IMR-90 (cell line): ENCODE measurements around the gene SYNPO2. TPM values are rescaled to one million over a fixed set of nuclear protein-coding genes. Genes with fewer than 3 reads are reported as not detected.

ENCODE experiments used
- ATAC-seq: fragments of 200-7000 bp; cut with Tn5 transposase; 2 replicates; pipeline ENCODE4 v1.9.1; 2020; ENCODE audit warnings: low read depth, mild to moderate bottlenecking, moderate library complexity
- BruUV-seq: library from RNA; stranded (reverse); fragments of 400-500 nt; replicated peaks from 2 replicates; lab custom pipeline; 2021; lab: Mats Ljungman, UMichigan
- CTCF ChIA-PET: fragments of 300-600 bp; formaldehyde crosslinking; extraction: SDS; loops from one replicate; lab custom pipeline; 2021; ENCODE audit warnings: antibody characterized with exemption; lab: Yijun Ruan, JAX
- POLR2A ChIA-PET: fragments of 300-600 bp; sonication (Branson Sonifier 250); formaldehyde crosslinking; loops from one replicate; lab custom pipeline; 2022; ENCODE audit warnings: antibody characterized with exemption; ENCODE audit not compliant: unreplicated experiment; lab: Charles Lee
- DNase-seq: peaks from one replicate; pipeline ENCODE4 v3.0.0; 2013
- H2AFZ ChIP-seq: replicated peaks from 2 replicates; pipeline ENCODE3; 2013; ENCODE audit warnings: low read length, mild to moderate bottlenecking; ENCODE audit not compliant: poor library complexity
- H2AK5ac ChIP-seq: 2 replicates; pipeline ENCODE4 v1.6.1; 2013; ENCODE audit warnings: low read depth, low read length, inconsistent platforms
- H2AK9ac ChIP-seq: replicated peaks from 2 replicates; pipeline ENCODE3; 2013; ENCODE audit warnings: mild to moderate bottlenecking, low read depth, low read length, moderate library complexity; ENCODE audit not compliant: poor library complexity
- H2BK120ac ChIP-seq: 2 replicates; pipeline ENCODE4 v1.6.1; 2013; ENCODE audit warnings: low read depth, low read length, inconsistent platforms
- H2BK15ac ChIP-seq: 3 replicates; pipeline ENCODE4 v1.6.1; 2013; ENCODE audit warnings: low read depth, low read length, inconsistent platforms
- H2BK20ac ChIP-seq: 2 replicates; pipeline ENCODE4 v1.6.1; 2013; ENCODE audit warnings: low read depth, mild to moderate bottlenecking, inconsistent platforms, low read length, moderate library complexity
- H2BK5ac ChIP-seq: 2 replicates; pipeline ENCODE4 v1.6.1; 2013; ENCODE audit warnings: mild to moderate bottlenecking, low read depth, low read length, inconsistent platforms; ENCODE audit not compliant: poor library complexity, severe bottlenecking
- H3K14ac ChIP-seq: replicated peaks from 2 replicates; pipeline ENCODE4 v1.6.1; 2013; ENCODE audit warnings: low read depth, low read length, inconsistent platforms
- H3K18ac ChIP-seq: 2 replicates; pipeline ENCODE4 v1.6.1; 2013; ENCODE audit warnings: low read depth, low read length, control low read depth
- H3K23ac ChIP-seq: 2 replicates; pipeline ENCODE4 v1.6.1; 2013; ENCODE audit warnings: low read depth, low read length, inconsistent platforms
- H3K27ac ChIP-seq: 2 replicates; pipeline ENCODE4 v1.5.1; 2013; ENCODE audit warnings: mild to moderate bottlenecking, control low read depth, low read length; ENCODE audit not compliant: insufficient read depth
- H3K27me3 ChIP-seq: 2 replicates; pipeline ENCODE4 v1.6.1; 2013; ENCODE audit warnings: low read length; ENCODE audit not compliant: control insufficient read depth, insufficient read depth
- H3K36me3 ChIP-seq: 2 replicates; pipeline ENCODE4 v1.6.1; 2013; ENCODE audit warnings: low read length, mixed read lengths; ENCODE audit not compliant: control insufficient read depth, insufficient read depth
- H3K4ac ChIP-seq: 2 replicates; pipeline ENCODE4 v1.6.1; 2013; ENCODE audit warnings: low read depth, low read length, inconsistent platforms
- H3K4me1 ChIP-seq: 2 replicates; pipeline ENCODE4 v1.6.1; 2013; ENCODE audit warnings: low read length, mixed read lengths; ENCODE audit not compliant: control insufficient read depth, insufficient read depth
- H3K4me2 ChIP-seq: 2 replicates; pipeline ENCODE4 v1.6.1; 2013; ENCODE audit warnings: low read depth, mild to moderate bottlenecking, control low read depth, low read length, moderate library complexity
- H3K4me3 ChIP-seq: 2 replicates; pipeline ENCODE4 v1.5.1; 2013; ENCODE audit warnings: low read depth, mild to moderate bottlenecking, control low read depth, low read length, moderate library complexity; ENCODE audit not compliant: insufficient read depth
- H3K56ac ChIP-seq: 2 replicates; pipeline ENCODE4 v1.6.1; 2013; ENCODE audit warnings: low read length, inconsistent platforms; ENCODE audit not compliant: insufficient read depth; ENCODE audit errors: extremely low read depth
- H3K79me1 ChIP-seq, 2 experiments: 2 replicates each; pipeline ENCODE4 v1.6.1; 2013; ENCODE audit warnings: low read length in 2 of 2, inconsistent platforms in 1 of 2, low read depth in 1 of 2
- H3K9ac ChIP-seq: 2 replicates; pipeline ENCODE4 v1.6.1; 2013; ENCODE audit warnings: low read depth, low read length, control low read depth
- H3K9me1 ChIP-seq: 2 replicates; pipeline ENCODE4 v1.6.1; 2013; ENCODE audit warnings: low read length, inconsistent platforms; ENCODE audit not compliant: insufficient read depth
- H3K9me3 ChIP-seq: 2 replicates; pipeline ENCODE4 v1.6.1; 2013; ENCODE audit warnings: low read length; ENCODE audit not compliant: control insufficient read depth, insufficient read depth
- H4K20me1 ChIP-seq: 2 replicates; pipeline ENCODE4 v1.6.1; 2013; ENCODE audit warnings: low read length, inconsistent platforms; ENCODE audit not compliant: insufficient read depth
- H4K5ac ChIP-seq: 2 replicates; pipeline ENCODE4 v1.6.1; 2013; ENCODE audit warnings: mild to moderate bottlenecking, low read depth, low read length, control low read depth
- H4K8ac ChIP-seq, 2 experiments: 2 replicates each; pipeline ENCODE4 v1.6.1; 2013; ENCODE audit warnings: low read depth in 2 of 2, low read length in 2 of 2, control low read depth in 1 of 2, inconsistent platforms in 1 of 2
- H4K91ac ChIP-seq: 2 replicates; pipeline ENCODE4 v1.6.1; 2013; ENCODE audit warnings: low read depth, low read length, inconsistent platforms; ENCODE audit not compliant: insufficient read depth
- BHLHE40 ChIP-seq: fragments of 150-350 bp; IDR thresholded peaks from 2 replicates; pipeline ENCODE4 v1.6.1; 2016; ENCODE audit warnings: mild to moderate bottlenecking, low read depth, low read length
- CHD1 ChIP-seq: IDR thresholded peaks from 2 replicates; pipeline ENCODE4 v1.6.1; 2012; ENCODE audit warnings: low read depth, low read length, improper control_type of control experiment
- CTCF ChIP-seq: conservative IDR thresholded peaks from 2 replicates; pipeline ENCODE4 v1.5.1; 2012; ENCODE audit warnings: mild to moderate bottlenecking, low read depth, low read length, improper control_type of control experiment
- ELK1 ChIP-seq: fragments of 150-350 bp; IDR thresholded peaks from 2 replicates; pipeline ENCODE4 v1.6.1; 2016; ENCODE audit warnings: low read depth, mild to moderate bottlenecking, low read length, moderate library complexity, borderline replicate concordance
- FOS ChIP-seq: fragments of 150-350 bp; IDR thresholded peaks from 2 replicates; pipeline ENCODE4 v1.6.1; 2016; ENCODE audit warnings: low read depth, low read length
- MAFK ChIP-seq: IDR thresholded peaks from 2 replicates; pipeline ENCODE4 v1.6.1; 2012; ENCODE audit warnings: low read depth, low read length, improper control_type of control experiment
- MAZ ChIP-seq: IDR thresholded peaks from 2 replicates; pipeline ENCODE4 v1.6.1; 2012; ENCODE audit warnings: low read depth, mild to moderate bottlenecking, low read length, improper control_type of control experiment, moderate library complexity, borderline replicate concordance
- MXI1 ChIP-seq: IDR thresholded peaks from 2 replicates; pipeline ENCODE4 v1.6.1; 2012; ENCODE audit warnings: low read depth, mild to moderate bottlenecking, low read length, moderate library complexity, borderline replicate concordance
- NFE2L2 ChIP-seq: fragments of 150-350 bp; IDR thresholded peaks from 2 replicates; pipeline ENCODE4 v1.6.1; 2016; ENCODE audit warnings: low read depth, mild to moderate bottlenecking, low read length
- POLR2A ChIP-seq: IDR thresholded peaks from 2 replicates; pipeline ENCODE4 v1.6.1; 2012; ENCODE audit warnings: mild to moderate bottlenecking, low read depth, low read length
- RAD21 ChIP-seq: IDR thresholded peaks from 2 replicates; pipeline ENCODE4 v1.6.1; 2012; ENCODE audit warnings: low read length, improper control_type of control experiment
- RCOR1 ChIP-seq: IDR thresholded peaks from 2 replicates; pipeline ENCODE4 v1.6.1; 2012; ENCODE audit warnings: mild to moderate bottlenecking, low read length, improper control_type of control experiment; ENCODE audit not compliant: insufficient replicate concordance
- SMC3 ChIP-seq: fragments of 150-350 bp; IDR thresholded peaks from 2 replicates; pipeline ENCODE4 v1.6.1; 2016; ENCODE audit warnings: low read depth, mild to moderate bottlenecking, antibody characterized with exemption, low read length, moderate library complexity
- USF2 ChIP-seq: fragments of 150-350 bp; IDR thresholded peaks from 2 replicates; pipeline ENCODE4 v1.6.1; 2017; ENCODE audit warnings: mild to moderate bottlenecking, antibody characterized with exemption, low read length, low read depth
- WGBS, 2 experiments: methylation state at CpG; one replicate each; pipeline versions ENCODE4 v1.1.5 to v1.1.7; 2013; ENCODE audit warnings: missing lambda C conversion rate in 2 of 2; ENCODE audit not compliant: insufficient read length in 1 of 2; ENCODE audit errors: extremely low coverage in 2 of 2; 5-methylcytosine and 5-hydroxymethylcytosine counted together
- dilution Hi-C: fragments of 300-500 bp; cut with HindIII; formaldehyde crosslinking; loops from one replicate; pipeline ENCODE4 v1.14.3; 2018; ENCODE audit warnings: low sequenced_read_pairs; ENCODE audit not compliant: unreplicated experiment
- in situ Hi-C: fragments of 300-500 bp; cut with MboI; formaldehyde crosslinking; loops from 3 replicates; pipeline ENCODE4 v1.14.3; 2019; ENCODE audit warnings: low sequenced_read_pairs, inconsistent platforms, mixed read lengths
- intact Hi-C: fragments of 100-400 bp; cut with micrococcal nuclease; formaldehyde crosslinking; loops from 2 replicates; pipeline ENCODE4 v1.10.0; 2022
- polyA plus RNA-seq, 3 experiments: library from polyadenylated mRNA; depleted of rRNA; stranded (reverse); fragments of >200 nt; gene quantifications; 2 replicates each; pipeline ENCODE4 v1.2.3, GENCODE V29; 2012; ENCODE audit warnings: low replicate concordance in 1 of 3
- total RNA-seq: library from RNA; depleted of rRNA; stranded (reverse); fragments of >200 nt; gene quantifications from 2 replicates; pipeline ENCODE4 v1.2.3, GENCODE V29; 2012

Gene SYNPO2
- total and polyA plus RNA-seq, 2 of the 4 experiments (the other 2 are of a cell fraction), result 0.99 to 1.8 TPM

GRCh38 chr4:118975449-118976192, 87.0 kb downstream of the SYNPO2 start:
- Histone ChIP-seq H4K20me1 (no peaks in the 10 kb centered on the region), H4K5ac (no peak overlapping the region), H2BK5ac (no peak overlapping the region), H2AFZ (no peak overlapping the region), H2AK9ac (no peak overlapping the region), H3K9me3 (no peaks in the 10 kb centered on the region), H3K4me1 (peaks cover 2% of the 10 kb centered on the region), H4K8ac (no peak overlapping the region), H3K9ac (no peak overlapping the region), H3K56ac (no peak overlapping the region), H3K79me1 (no peaks in the 10 kb centered on the region), H3K27ac (no peak overlapping the region), H3K18ac (no peak overlapping the region), H2AK5ac (no peak overlapping the region), H3K4ac (0 out of 2 replicates have a peak overlapping the region, but pooled peaks have one; percentile 18), H3K4me3 (no peak overlapping the region), H4K91ac (no peak overlapping the region), H3K9me1 (no peaks in the 10 kb centered on the region), H3K36me3 (no peaks in the 10 kb centered on the region), H3K14ac (no peak overlapping the region), H2BK15ac (no peak overlapping the region), H2BK20ac (no peak overlapping the region), H3K4me2 (no peak overlapping the region), H2BK120ac (no peak overlapping the region), H3K27me3 (no peaks in the 10 kb centered on the region), H3K23ac (no peak overlapping the region)
- no TSS peak for BruUV-seq
- ChIA-PET POLR2A (no interaction called here), CTCF (no interaction called here)
- TF ChIP-seq SMC3 (no peak), MAZ (no peak), MXI1 (no peak), BHLHE40 (no peak), RAD21 (no peak), POLR2A (no peak), USF2 (no peak), RCOR1 (no peak), MAFK (no peak), NFE2L2 (no peak), ELK1 (no peak), CHD1 (no peak), FOS (no peak), CTCF (no peak)
- no peak for DNase-seq
- dilution Hi-C loops, result loop anchor here (10.0 kb wide), 1 partner anchor 319 kb away; no protein-coding TSS in a partner anchor
- intact Hi-C loops, result no loop called here
- WGBS, 2 experiments, result 100% methylated on average over 5 of the region's 7 CpGs; no CpG with 5 or more reads in 1 of the 2 experiments
- in situ Hi-C loops, result loop anchor here (10.0 kb wide), 1 partner anchor 231 kb away; no protein-coding TSS in a partner anchor
- peak; percentile 10; the same call in 1 of the 2 replicates for ATAC-seq
